Measurements from ENCODE around the gene EMILIN2.

DNA sequence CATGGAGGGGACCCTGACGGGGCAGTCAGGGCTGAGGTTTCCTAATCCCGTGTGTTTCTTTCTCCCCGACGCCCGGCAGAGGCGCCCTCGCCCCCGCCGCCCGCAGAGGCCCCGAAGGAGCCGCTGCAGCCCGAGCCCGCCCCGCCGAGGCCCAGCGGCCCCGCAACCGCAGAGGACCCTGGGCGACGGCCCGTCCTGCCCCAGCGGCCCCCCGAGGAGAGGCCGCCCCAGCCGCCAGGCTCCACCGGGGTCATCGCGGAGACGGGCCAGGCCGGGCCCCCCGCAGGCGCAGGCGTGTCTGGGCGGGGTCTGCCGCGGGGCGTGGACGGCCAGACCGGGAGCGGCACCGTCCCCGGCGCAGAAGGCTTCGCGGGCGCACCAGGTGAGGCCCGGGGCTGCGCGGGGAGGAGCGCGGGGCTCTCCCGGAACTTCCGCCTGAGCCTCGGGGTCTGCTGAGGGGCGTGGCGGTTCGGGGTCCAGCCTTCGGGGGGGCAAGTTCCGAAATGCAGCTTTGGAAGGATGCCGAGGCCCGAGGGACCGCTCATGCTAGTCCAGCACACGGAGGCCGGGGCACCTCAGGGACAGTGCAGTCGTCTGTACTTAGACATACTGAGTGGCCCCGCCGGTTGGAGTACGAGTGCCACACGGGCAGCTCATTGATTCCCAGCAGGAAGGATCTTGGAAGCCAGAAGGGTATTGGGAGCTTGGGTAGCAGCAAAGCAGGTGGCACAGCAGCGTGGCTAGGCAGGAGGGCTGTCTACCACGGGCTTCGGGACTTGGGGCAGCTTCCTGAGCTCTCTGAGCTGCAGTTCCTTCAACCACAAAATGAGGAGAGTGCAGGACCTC, 60.1 kb downstream of the EMILIN2 start:
- TF ChIP-seq, protein P1, sequence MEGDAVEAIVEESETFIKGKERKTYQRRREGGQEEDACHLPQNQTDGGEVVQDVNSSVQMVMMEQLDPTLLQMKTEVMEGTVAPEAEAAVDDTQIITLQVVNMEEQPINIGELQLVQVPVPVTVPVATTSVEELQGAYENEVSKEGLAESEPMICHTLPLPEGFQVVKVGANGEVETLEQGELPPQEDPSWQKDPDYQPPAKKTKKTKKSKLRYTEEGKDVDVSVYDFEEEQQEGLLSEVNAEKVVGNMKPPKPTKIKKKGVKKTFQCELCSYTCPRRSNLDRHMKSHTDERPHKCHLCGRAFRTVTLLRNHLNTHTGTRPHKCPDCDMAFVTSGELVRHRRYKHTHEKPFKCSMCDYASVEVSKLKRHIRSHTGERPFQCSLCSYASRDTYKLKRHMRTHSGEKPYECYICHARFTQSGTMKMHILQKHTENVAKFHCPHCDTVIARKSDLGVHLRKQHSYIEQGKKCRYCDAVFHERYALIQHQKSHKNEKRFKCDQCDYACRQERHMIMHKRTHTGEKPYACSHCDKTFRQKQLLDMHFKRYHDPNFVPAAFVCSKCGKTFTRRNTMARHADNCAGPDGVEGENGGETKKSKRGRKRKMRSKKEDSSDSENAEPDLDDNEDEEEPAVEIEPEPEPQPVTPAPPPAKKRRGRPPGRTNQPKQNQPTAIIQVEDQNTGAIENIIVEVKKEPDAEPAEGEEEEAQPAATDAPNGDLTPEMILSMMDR (IDR thresholded peaks at IDR 0.05; ENCODE audit: low read depth, low read length), result no peak
- TF ChIP-seq POLR2A (IDR thresholded peaks at IDR 0.05; ENCODE audit: extremely low read depth, insufficient read length), result no peak
- TF ChIP-seq MAX (IDR thresholded peaks at IDR 0.05; ENCODE audit: low read depth, low read length), result no peak
- no peak for TF ChIP-seq MYC (IDR thresholded peaks at IDR 0.05; ENCODE audit: low read depth, low read length)
